Large intestine (tissue), 3 donors: ENCODE data around the gene SHF. TPM values are rescaled to one million over a fixed set of nuclear protein-coding genes. Genes with fewer than 3 reads are reported as not detected.

Experiments
- DNase-seq, 2 donors: peaks; one replicate each; pipeline versions ENCODE4 v3.0.0 to v3.0.0-alpha.2; 2013
- H3K27ac ChIP-seq: one replicate; pipeline ENCODE4 v1.5.1; 2013; ENCODE audit warnings: low read length
- H3K27me3 ChIP-seq: 2 replicates; pipeline ENCODE4 v1.6.1; 2013; ENCODE audit warnings: low read length; ENCODE audit not compliant: control insufficient read depth, insufficient read depth
- H3K36me3 ChIP-seq: 2 replicates; pipeline ENCODE4 v1.6.1; 2013; ENCODE audit warnings: low read length; ENCODE audit not compliant: control insufficient read depth, insufficient read depth
- H3K4me1 ChIP-seq: one replicate; pipeline ENCODE4 v1.6.1; 2013; ENCODE audit warnings: low read length; ENCODE audit not compliant: control insufficient read depth, insufficient read depth
- H3K4me3 ChIP-seq: one replicate; pipeline ENCODE4 v1.5.1; 2013; ENCODE audit warnings: low read length
- H3K9me3 ChIP-seq: one replicate; pipeline ENCODE4 v1.6.1; 2013; ENCODE audit warnings: mild to moderate bottlenecking, low read depth, low read length, moderate library complexity; ENCODE audit not compliant: control insufficient read depth
- WGBS: methylation state at CpG from one replicate; pipeline ENCODE4 v1.1.5; 2013; ENCODE audit warnings: low lambda C conversion rate; ENCODE audit not compliant: insufficient coverage; 5-methylcytosine and 5-hydroxymethylcytosine counted together
- polyA plus RNA-seq: library from polyadenylated mRNA; unstranded; fragments of 120-200 nt; gene quantifications from one replicate; pipeline ENCODE4 v1.2.1, GENCODE V29; 2013

SHF gene
- polyA plus RNA-seq, 1 donor: 13.4 TPM

DNA sequence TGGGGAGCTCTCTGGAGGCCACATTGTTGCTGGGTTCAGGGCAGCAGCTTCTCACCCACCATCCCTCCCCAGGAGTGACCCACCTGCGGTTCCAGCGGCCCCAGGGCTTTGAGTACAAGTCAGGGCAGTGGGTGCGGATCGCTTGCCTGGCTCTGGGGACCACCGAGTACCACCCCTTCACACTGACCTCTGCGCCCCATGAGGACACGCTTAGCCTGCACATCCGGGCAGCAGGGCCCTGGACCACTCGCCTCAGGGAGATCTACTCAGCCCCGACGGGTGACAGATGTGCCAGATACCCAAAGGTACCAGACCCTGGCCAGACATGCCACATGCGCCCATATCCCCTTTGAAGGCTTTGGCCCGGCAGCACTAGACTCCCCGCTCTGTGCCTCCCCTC is 26.1 kb downstream of the SHF start:
- Histone ChIP-seq H3K27me3 (no peaks in the 10 kb centered on the region), H3K27ac (no peak overlapping the region), H3K4me3 (no peak overlapping the region), H3K9me3 (no peaks in the 10 kb centered on the region), H3K36me3 (no peaks in the 10 kb centered on the region), H3K4me1 (peaks cover 8% of the 10 kb centered on the region)
- no CpG with 5 or more reads among the region's 14 CpGs for WGBS
- DNase-seq: no peak

DNA sequence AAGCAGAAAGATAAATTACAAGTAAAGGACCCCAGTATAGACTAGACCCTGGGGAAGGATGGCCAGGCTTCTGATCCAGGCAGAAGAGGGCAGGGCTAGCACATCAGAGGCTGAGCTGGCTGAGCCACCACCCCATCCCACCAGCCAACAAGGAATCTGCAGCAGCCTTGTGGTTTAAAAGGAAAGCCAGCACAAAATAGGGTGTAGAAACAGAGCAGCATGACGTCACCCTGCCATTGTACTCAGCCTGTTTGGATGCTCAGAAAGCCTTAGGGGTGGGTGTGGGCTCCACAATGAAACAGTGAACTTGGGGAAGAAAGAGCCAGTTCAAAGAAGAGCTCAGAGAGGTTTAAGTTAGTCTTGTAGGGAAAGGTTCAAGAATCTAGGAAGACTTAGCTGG is 29.8 kb downstream of the SHF start:
- Histone ChIP-seq H3K27me3 (no peaks in the 10 kb centered on the region), H3K36me3 (no peaks in the 10 kb centered on the region), H3K4me3 (no peak overlapping the region), H3K27ac (no peak overlapping the region), H3K4me1 (peaks cover 5% of the 10 kb centered on the region), H3K9me3 (no peaks in the 10 kb centered on the region)
- DNase-seq: no peak
- WGBS: no CpG with 5 or more reads among the region's 1 CpG

DNA sequence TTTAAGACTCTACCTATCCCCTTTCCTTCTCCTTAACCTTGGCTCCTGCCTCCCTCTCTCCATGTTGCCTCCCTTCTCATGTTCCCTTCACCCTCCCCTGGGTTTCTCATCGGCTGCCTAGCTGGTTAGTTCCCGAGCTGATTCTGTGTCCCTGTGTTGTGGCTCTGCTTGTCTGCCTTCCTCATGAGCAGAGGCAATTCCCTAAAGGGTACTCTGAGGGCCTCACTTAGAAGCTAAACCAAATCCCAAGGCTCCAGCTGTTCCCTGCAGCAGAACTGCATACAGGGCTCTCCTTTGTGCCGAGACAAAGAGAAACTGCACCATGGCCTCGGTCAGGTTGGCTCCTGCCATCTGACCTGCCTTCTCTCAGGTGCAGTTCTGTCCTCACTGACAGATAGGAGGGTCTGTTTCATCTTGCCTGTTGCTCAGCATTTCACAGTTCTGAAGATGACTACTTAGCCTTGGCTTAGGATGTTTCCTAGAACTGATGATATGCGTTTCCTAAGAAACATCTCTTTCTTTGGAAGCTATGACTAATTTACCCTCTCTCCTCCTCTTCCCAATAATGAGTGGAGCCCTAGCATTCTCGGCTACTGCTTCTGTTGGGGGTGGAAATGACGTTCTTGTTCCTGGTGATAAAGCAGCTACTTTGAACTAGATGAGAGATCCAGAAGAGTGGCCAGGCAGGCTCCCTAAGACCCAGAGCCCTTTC is 30.9 kb downstream of the SHF start:
- WGBS: no CpG with 5 or more reads among the region's 7 CpGs
- peaks cover 3% of the 10 kb centered on the region for H3K36me3 ChIP-seq

DNA sequence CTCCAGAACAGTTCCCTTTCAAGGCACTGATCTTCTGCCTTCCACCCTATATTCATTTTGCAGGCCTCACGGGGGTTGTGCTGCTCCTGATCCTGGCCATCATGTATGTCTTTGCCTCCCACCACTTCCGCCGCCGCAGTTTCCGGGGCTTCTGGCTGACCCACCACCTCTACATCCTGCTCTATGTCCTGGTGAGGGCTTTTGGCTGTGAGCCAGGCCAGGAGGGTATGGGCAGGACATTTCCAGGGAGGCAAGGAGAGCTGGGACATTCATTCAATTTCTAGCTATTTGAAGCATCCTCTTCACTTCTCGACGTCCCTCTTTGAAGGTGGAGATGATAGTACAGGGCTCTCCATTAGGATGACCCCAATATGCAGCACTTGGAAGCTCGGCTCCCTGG is 32.0 kb downstream of the SHF start:
- no peak for DNase-seq
- no CpG with 5 or more reads among the region's 8 CpGs for WGBS
- Histone ChIP-seq H3K27me3 (no peaks in the 10 kb centered on the region), H3K9me3 (no peaks in the 10 kb centered on the region), H3K27ac (no peak overlapping the region), H3K4me3 (no peak overlapping the region), H3K4me1 (no peaks in the 10 kb centered on the region), H3K36me3 (peaks cover 8% of the 10 kb centered on the region)

More for the DNA sequence above, 30.9 kb downstream of the SHF start:
- Histone ChIP-seq H3K27ac (no peak overlapping the region), H3K4me3 (no peak overlapping the region), H3K27me3 (no peaks in the 10 kb centered on the region), H3K4me1 (no peaks in the 10 kb centered on the region), H3K9me3 (no peaks in the 10 kb centered on the region)
- DNase-seq: no peak

DNA sequence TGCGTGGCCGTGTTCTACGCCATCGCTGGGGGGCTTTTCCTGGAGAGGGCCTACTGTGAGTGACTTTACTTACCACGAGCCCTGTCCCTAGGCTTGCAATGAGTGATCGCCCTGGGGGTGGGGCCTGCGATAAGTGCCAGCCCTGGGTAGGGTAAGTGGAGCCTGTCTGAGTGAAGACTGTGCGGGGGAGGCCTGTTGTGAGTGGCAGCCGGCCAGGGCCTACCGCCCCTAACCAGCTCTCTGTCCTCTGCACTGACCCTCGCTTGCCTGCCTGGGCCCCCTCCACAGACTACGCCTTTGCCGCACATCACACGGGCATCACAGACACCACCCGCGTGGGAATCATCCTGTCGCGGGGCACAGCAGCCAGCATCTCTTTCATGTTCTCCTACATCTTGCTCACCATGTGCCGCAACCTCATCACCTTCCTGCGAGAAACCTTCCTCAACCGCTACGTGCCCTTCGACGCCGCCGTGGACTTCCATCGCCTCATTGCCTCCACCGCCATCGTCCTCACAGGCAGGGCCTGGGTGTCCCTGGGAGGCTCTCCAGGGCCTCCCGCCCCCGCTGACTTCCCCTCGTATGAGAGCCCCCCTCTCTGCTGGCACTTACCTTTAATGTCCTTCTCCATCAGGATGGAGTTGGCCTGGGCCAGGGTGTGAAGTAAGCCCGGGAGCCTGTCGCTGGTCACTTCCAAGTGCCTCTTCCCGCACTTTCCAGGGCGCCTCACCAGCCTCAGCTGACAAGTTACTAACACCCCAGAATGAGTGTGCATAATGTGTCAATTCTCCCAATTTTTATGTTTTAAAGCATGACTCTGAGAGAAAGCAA is 35.6 kb downstream of the SHF start:
- H3K4me3 ChIP-seq: no peak overlapping the region
- H3K27ac ChIP-seq: no peak overlapping the region
- no peak for DNase-seq
- no peaks in the 10 kb centered on the region for H3K27me3 ChIP-seq
- WGBS: no CpG with 5 or more reads among the region's 36 CpGs
- H3K9me3 ChIP-seq: no peaks in the 10 kb centered on the region
- peaks cover 8% of the 10 kb centered on the region for H3K36me3 ChIP-seq
- no peaks in the 10 kb centered on the region for H3K4me1 ChIP-seq

DNA sequence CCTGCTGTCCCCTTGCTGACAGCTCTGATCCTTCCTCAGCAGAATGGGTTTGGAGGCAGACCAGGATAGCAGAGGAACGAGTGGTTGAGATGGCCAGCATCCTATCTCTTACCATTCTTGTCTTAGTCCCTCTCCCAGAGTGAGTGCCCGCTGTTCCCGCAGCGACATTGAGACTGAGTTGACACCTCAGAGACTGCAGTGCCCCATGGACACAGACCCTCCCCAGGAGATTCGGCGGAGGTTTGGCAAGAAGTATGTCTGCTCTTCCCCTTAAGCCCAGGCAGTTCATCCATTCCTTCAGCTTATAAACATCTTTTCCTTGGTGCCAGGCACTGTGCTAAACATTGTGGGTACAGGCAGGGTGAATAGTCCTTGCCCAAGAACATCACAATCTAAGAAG is 36.8 kb downstream of the SHF start:
- WGBS: no CpG with 5 or more reads among the region's 6 CpGs

DNA sequence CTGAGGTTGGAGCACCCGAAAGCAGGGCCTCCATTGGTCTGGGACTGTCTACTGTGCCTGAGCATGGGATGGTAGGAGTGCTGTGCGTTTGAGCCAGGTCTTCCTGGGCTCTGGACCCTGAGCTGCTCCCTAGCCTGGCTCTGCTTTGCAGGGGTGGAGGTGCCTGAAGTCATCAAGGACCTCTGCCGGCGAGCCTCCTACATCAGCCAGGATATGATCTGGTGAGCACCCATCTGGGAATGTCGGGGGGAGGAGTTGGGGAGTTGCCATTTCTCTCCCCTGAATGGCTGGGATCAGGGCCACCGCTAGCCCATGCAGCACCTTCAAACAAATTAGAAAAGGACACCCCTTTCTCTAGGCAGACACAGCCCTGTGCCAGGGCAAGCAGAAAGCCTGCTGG is 37.3 kb downstream of the SHF start:
- no peaks in the 10 kb centered on the region for H3K27me3 ChIP-seq
- no peak overlapping the region for H3K27ac ChIP-seq
- peaks cover 8% of the 10 kb centered on the region for H3K36me3 ChIP-seq
- H3K4me1 ChIP-seq: no peaks in the 10 kb centered on the region
- DNase-seq: no peak
- no CpG with 5 or more reads among the region's 6 CpGs for WGBS
- no peaks in the 10 kb centered on the region for H3K9me3 ChIP-seq
- no peak overlapping the region for H3K4me3 ChIP-seq

More for the DNA sequence above, 36.8 kb downstream of the SHF start:
- no peaks in the 10 kb centered on the region for H3K4me1 ChIP-seq
- no peak overlapping the region for H3K27ac ChIP-seq
- no peak for DNase-seq
- peaks cover 8% of the 10 kb centered on the region for H3K36me3 ChIP-seq
- H3K9me3 ChIP-seq: no peaks in the 10 kb centered on the region
- H3K27me3 ChIP-seq: no peaks in the 10 kb centered on the region
- no peak overlapping the region for H3K4me3 ChIP-seq

DNA sequence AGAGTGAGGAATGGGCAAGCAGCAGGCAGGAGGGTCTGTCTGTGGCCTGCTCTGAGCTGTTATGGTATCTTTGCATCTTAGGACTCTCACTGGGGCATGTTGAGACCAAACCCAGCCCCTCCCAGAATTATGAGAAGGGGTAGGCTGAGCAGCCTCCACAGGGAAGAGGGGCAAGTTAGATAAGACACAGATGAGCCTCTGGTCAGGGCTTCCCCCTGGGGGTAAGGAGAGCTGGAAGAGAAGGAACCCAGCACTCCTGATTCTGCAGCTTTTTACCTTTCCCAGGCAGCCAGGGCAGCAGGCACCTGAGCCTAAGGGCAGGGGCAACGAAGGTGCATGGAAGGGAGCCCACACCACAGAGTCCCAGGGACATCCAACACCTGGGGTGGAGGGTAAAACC is 38.7 kb downstream of the SHF start:
- H3K9me3 ChIP-seq: no peaks in the 10 kb centered on the region
- no peak overlapping the region for H3K4me3 ChIP-seq
- peaks cover 8% of the 10 kb centered on the region for H3K36me3 ChIP-seq
- no peaks in the 10 kb centered on the region for H3K27me3 ChIP-seq
- WGBS: no CpG with 5 or more reads among the region's 1 CpG
- no peak for DNase-seq
- no peak overlapping the region for H3K27ac ChIP-seq
- no peaks in the 10 kb centered on the region for H3K4me1 ChIP-seq

DNA sequence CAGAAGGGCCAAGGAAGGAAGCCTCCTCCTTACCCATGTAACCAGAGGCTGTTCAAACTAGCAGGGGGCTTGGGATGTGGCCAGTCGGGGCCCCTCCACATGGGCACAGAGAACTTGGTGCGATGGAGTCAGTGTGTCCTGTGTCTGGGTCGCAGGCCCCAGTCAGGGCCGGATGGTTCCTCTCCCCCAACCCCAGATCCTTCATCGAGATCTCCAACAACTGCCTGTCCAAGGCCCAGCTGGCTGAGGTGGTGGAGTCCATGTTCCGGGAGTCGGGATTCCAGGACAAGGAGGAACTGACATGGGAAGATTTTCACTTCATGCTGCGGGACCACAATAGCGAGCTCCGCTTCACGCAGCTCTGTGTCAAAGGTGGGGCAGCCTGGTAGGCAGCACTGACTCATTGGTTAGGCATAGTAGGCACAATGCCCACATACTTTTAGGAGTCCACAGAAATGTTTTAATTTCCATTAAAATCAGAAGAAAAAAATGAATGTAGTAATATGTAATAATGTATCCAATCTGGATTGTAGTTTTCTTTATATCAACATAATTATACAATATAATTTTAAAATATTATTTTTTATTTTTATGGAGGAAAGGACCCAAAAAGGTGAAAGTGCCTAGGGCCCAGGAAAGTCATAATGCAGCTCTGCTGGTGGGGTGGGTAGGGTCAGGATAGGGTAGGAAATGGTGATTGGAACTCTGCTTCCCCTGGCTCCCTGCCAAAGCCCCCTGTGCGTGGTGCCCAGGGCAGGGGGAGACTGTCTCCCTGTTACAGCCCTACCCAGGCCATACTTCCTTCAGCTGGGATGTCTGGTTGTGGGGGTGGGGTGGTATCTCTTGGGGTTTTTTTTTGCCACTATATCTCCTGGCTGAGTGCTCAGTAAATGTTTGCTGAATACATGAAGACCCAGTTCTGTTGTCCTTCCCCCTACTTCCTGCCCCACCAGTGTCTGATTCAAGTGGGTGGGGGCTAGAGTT is 39.4 kb downstream of the SHF start:
- H3K4me1 ChIP-seq: no peaks in the 10 kb centered on the region
- DNase-seq: no peak
- H3K36me3 ChIP-seq: peaks cover 8% of the 10 kb centered on the region
- no peaks in the 10 kb centered on the region for H3K27me3 ChIP-seq
- no peak overlapping the region for H3K27ac ChIP-seq
- H3K9me3 ChIP-seq: no peaks in the 10 kb centered on the region
- 100% methylated on average over 4 of the region's 12 CpGs for WGBS
- H3K4me3 ChIP-seq: no peak overlapping the region

DNA sequence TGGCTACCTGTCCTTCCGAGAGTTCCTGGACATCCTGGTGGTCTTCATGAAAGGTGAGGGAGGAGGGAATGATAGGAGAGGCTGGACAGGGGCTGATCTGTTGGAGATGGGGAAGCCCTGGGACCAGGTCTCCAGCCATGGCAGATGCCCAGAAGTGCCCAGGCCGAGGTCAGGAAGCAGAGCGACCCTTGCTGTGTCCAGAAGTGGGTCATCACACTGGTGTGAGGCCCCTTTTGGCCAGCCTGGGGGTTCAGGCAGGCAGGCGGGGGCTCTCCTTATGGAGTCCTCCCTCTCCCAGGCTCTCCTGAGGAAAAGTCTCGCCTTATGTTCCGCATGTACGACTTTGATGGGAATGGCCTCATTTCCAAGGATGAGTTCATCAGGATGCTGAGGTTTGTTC is 40.2 kb downstream of the SHF start:
- no peaks in the 10 kb centered on the region for H3K27me3 ChIP-seq
- no CpG with 5 or more reads among the region's 7 CpGs for WGBS
- DNase-seq: no peak
- peaks cover 8% of the 10 kb centered on the region for H3K36me3 ChIP-seq
- no peak overlapping the region for H3K27ac ChIP-seq
- H3K4me1 ChIP-seq: no peaks in the 10 kb centered on the region
- H3K4me3 ChIP-seq: no peak overlapping the region
- no peaks in the 10 kb centered on the region for H3K9me3 ChIP-seq
